CD14-positive monocyte (primary cell): ENCODE measurements around the gene ZC3HAV1. TPM values are rescaled to one million over a fixed set of nuclear protein-coding genes. Genes with fewer than 3 reads are reported as not detected.

Experiments
- DNase-seq, 3 donors: peaks; one replicate each; pipeline ENCODE4 v3.0.0-alpha.2; 2011 to 2022
- H2AFZ ChIP-seq: 2 replicates; pipeline ENCODE4 v1.6.0; 2012; ENCODE audit warnings: mild to moderate bottlenecking, low read depth, low read length, inconsistent platforms; ENCODE audit not compliant: insufficient read depth, poor library complexity, severe bottlenecking
- H3K27ac ChIP-seq, 2 donors: 1 replicate in 1 of 2; 2 replicates in 1 of 2; pipeline ENCODE4 v1.5.1; 2012 to 2013; ENCODE audit warnings: low read length in 2 of 2, control low read depth in 1 of 2, inconsistent platforms in 1 of 2, low read depth in 1 of 2, mild to moderate bottlenecking in 1 of 2
- H3K27me3 ChIP-seq, 2 donors: one replicate each; pipeline versions ENCODE4 v1.6.0 to v1.6.1; 2011 to 2013; ENCODE audit warnings: low read length in 2 of 2; ENCODE audit not compliant: control insufficient read depth in 2 of 2, insufficient read depth in 2 of 2
- H3K36me3 ChIP-seq, 2 donors: replicated peaks in 1 of 2; 1 replicate in 1 of 2; 2 replicates in 1 of 2; pipeline versions ENCODE4 v1.5.1 to v1.6.1; 2012 to 2013; ENCODE audit warnings: low read length in 2 of 2, control low read depth in 1 of 2, inconsistent platforms in 1 of 2, mild to moderate bottlenecking in 1 of 2; ENCODE audit not compliant: insufficient read depth in 2 of 2, control insufficient read depth in 1 of 2
- H3K4me1 ChIP-seq, 2 donors: 1 replicate in 1 of 2; 2 replicates in 1 of 2; pipeline versions ENCODE4 v1.5.1 to v1.6.1; 2012 to 2013; ENCODE audit warnings: low read length in 2 of 2, control low read depth in 1 of 2, inconsistent platforms in 1 of 2, mild to moderate bottlenecking in 1 of 2, moderate library complexity in 1 of 2; ENCODE audit not compliant: insufficient read depth in 2 of 2, control insufficient read depth in 1 of 2
- H3K4me2 ChIP-seq: replicated peaks from 2 replicates; pipeline ENCODE3; 2012; ENCODE audit warnings: low read length, moderate library complexity, mild to moderate bottlenecking; ENCODE audit not compliant: poor library complexity, severe bottlenecking; ENCODE audit errors: extremely low read depth
- H3K4me3 ChIP-seq, 3 experiments: fragments of 200-600 bp in 1 of 3; sonication (generic) in 1 of 3; replicated peaks in 1 of 3; 1 replicate in 2 of 3; 2 replicates in 1 of 3; pipeline ENCODE4 v1.5.1; 2011 to 2013; ENCODE audit warnings: low read length in 3 of 3, mild to moderate bottlenecking in 3 of 3, control low read depth in 2 of 3, low read depth in 2 of 3, inconsistent platforms in 1 of 3, moderate library complexity in 1 of 3
- H3K79me2 ChIP-seq: 2 replicates; pipeline ENCODE4 v1.6.0; 2012; ENCODE audit warnings: mild to moderate bottlenecking, control low read depth, inconsistent platforms, low read length, moderate library complexity; ENCODE audit not compliant: insufficient read depth
- H3K9ac ChIP-seq: 2 replicates; pipeline ENCODE4 v1.6.0; 2017; ENCODE audit warnings: low read length, mild to moderate bottlenecking; ENCODE audit not compliant: insufficient read depth, poor library complexity, severe bottlenecking
- H3K9me3 ChIP-seq, 2 donors: replicated peaks in 1 of 2; 1 replicate in 1 of 2; 2 replicates in 1 of 2; pipeline versions ENCODE4 v1.5.1 to v1.6.1; 2012 to 2013; ENCODE audit warnings: low read length in 2 of 2, control low read depth in 1 of 2; ENCODE audit not compliant: control insufficient read depth in 1 of 2, insufficient read depth in 1 of 2
- H4K20me1 ChIP-seq: 2 replicates; pipeline ENCODE4 v1.6.0; 2012; ENCODE audit warnings: mild to moderate bottlenecking, low read length, control low read depth, moderate library complexity; ENCODE audit not compliant: insufficient read depth
- H3K27ac Mint-ChIP-seq, 7 donors: one replicate each; pipeline ENCODE4 v1.8.0; 2020; ENCODE audit warnings: mild to moderate bottlenecking in 7 of 7, mixed read lengths in 7 of 7, moderate library complexity in 6 of 7, inconsistent platforms in 2 of 7
- H3K27me3 Mint-ChIP-seq, 3 donors: one replicate each; pipeline ENCODE4 v1.8.0; 2021 to 2022; ENCODE audit warnings: low read depth in 3 of 3, mild to moderate bottlenecking in 3 of 3, mixed read lengths in 3 of 3, moderate library complexity in 3 of 3, inconsistent platforms in 1 of 3
- H3K36me3 Mint-ChIP-seq, 2 donors: one replicate each; pipeline ENCODE4 v1.8.0; 2020; ENCODE audit warnings: mixed read lengths in 2 of 2, inconsistent platforms in 1 of 2, mild to moderate bottlenecking in 1 of 2
- H3K4me1 Mint-ChIP-seq: one replicate; pipeline ENCODE4 v1.8.0; 2020; ENCODE audit warnings: mild to moderate bottlenecking, mixed read lengths
- H3K4me3 Mint-ChIP-seq, 2 donors: one replicate each; pipeline ENCODE4 v1.8.0; 2020; ENCODE audit warnings: mild to moderate bottlenecking in 2 of 2, mixed read lengths in 2 of 2, moderate library complexity in 1 of 2
- H3K9me3 Mint-ChIP-seq, 7 donors: one replicate each; pipeline ENCODE4 v1.8.0; 2020 to 2022; ENCODE audit warnings: mixed read lengths in 7 of 7, mild to moderate bottlenecking in 6 of 7, moderate library complexity in 6 of 7, inconsistent platforms in 2 of 7
- CTCF ChIP-seq: fragments of 200-600 bp; IDR thresholded peaks from one replicate; pipeline ENCODE4 v1.8.0; 2022; ENCODE audit warnings: antibody characterized with exemption, mild to moderate bottlenecking
- WGBS: methylation state at CpG from one replicate; pipeline ENCODE4 v1.1.5; 2013; ENCODE audit warnings: missing lambda C conversion rate; ENCODE audit not compliant: insufficient coverage; 5-methylcytosine and 5-hydroxymethylcytosine counted together
- intact Hi-C, 2 donors: fragments of 100-400 bp; cut with micrococcal nuclease; formaldehyde crosslinking; loops; one replicate each; pipeline versions ENCODE4 v1.15.0 to v1.15.1; 2023
- polyA plus RNA-seq, 3 donors: library from polyadenylated mRNA; depleted of rRNA in 1 of 3; unstranded in 2 of 3; stranded (reverse) in 1 of 3; fragments of 300-500 nt in 2 of 3; fragments of >200 nt in 1 of 3; fragmentation: Illumina TruSeq in 2 of 3; gene quantifications; 1 replicate in 2 of 3; 2 replicates in 1 of 3; pipeline ENCODE4 v1.2.3, GENCODE V29; 2012 to 2021

Gene ZC3HAV1
- polyA plus RNA-seq, 3 donors, result 20.7 to 30.2 (median 21.2) TPM

- Mint-ChIP-seq H3K4me1 (peaks cover 10% of the 10 kb centered on the region), H3K36me3 (peaks cover under 1 to 5% of the 10 kb centered on the region in 2 donors), H3K27me3 (peaks cover 1 to 15% (median 11%) of the 10 kb centered on the region in 3 donors), H3K9me3 (peaks cover 0 to 2% (median 0%) of the 10 kb centered on the region in 7 donors), H3K4me3 (no peak overlapping the region), H3K27ac (no peak overlapping the region)
- WGBS, result 98% methylated on average over 4 of the region's 6 CpGs
- H3K27ac ChIP-seq, result no peak overlapping the region
- no peaks in the 10 kb centered on the region for H3K36me3 ChIP-seq
- no peak overlapping the region for H2AFZ ChIP-seq
- peaks cover 7 to 13% of the 10 kb centered on the region in 2 donors for H3K4me1 ChIP-seq
- H3K4me3 ChIP-seq, result no peak overlapping the region
- no peaks in the 10 kb centered on the region for H3K79me2 ChIP-seq
- H3K9me3 ChIP-seq, result no peaks in the 10 kb centered on the region
- intact Hi-C loops, result no loop called here
- no peak overlapping the region for H3K4me2 ChIP-seq
- H3K27me3 ChIP-seq, result peaks cover 0 to 5% of the 10 kb centered on the region in 2 donors
- no peak for DNase-seq
- no peaks in the 10 kb centered on the region for H4K20me1 ChIP-seq
- H3K9ac ChIP-seq, result no peak overlapping the region
- TF ChIP-seq CTCF, result no peak
Observed at GRCh38 chr7:139033346-139034114, 76.0 kb downstream of the ZC3HAV1 start.

GRCh38 chr7:139032473-139032872 is 77.0 kb downstream of the ZC3HAV1 start:
- H3K27ac ChIP-seq, result no peak overlapping the region
- WGBS, result no CpG with 5 or more reads among the region's 4 CpGs
- Mint-ChIP-seq H3K27me3 (peaks cover 0 to 12% (median 8%) of the 10 kb centered on the region in 3 donors), H3K36me3 (peaks cover 3 to 8% of the 10 kb centered on the region in 2 donors), H3K4me3 (no peak overlapping the region), H3K4me1 (peaks cover 10% of the 10 kb centered on the region), H3K9me3 (peaks cover 0 to 2% (median 0%) of the 10 kb centered on the region in 7 donors), H3K27ac (peak overlapping the region in 1 of 7 donors; percentile 75)
- H3K4me3 ChIP-seq, result no peak overlapping the region
- H3K27me3 ChIP-seq, result peaks cover 0 to 5% of the 10 kb centered on the region in 2 donors
- H3K9me3 ChIP-seq, result no peaks in the 10 kb centered on the region
- H4K20me1 ChIP-seq, result no peaks in the 10 kb centered on the region
- H2AFZ ChIP-seq, result no peak overlapping the region
- no peak for TF ChIP-seq CTCF
- peaks cover 7 to 13% of the 10 kb centered on the region in 2 donors for H3K4me1 ChIP-seq
- no peak for DNase-seq
- intact Hi-C loops, result no loop called here
- H3K79me2 ChIP-seq, result no peaks in the 10 kb centered on the region
- H3K36me3 ChIP-seq, result no peaks in the 10 kb centered on the region
- H3K9ac ChIP-seq, result no peak overlapping the region
- no peak overlapping the region for H3K4me2 ChIP-seq
